ENCODE measurements around the gene CYTH2. TPM values are rescaled to one million over a fixed set of nuclear protein-coding genes. Genes with fewer than 3 reads are reported as not detected.

CYTH2 gene
- total RNA-seq, 1 donor from 2014 or later = 43.1 TPM

- DNase-seq (ENCODE audit: low read depth in 2 of 2) = no peak
Measured at GRCh38 chr19:48452289-48453190, 16.6 kb upstream of the CYTH2 start.

GRCh38 chr19:48454150-48454730 is 14.9 kb upstream of the CYTH2 start:
- DNase-seq (ENCODE audit: low read depth in 2 of 2) = no peak

GRCh38 chr19:48455171-48455907 is 13.8 kb upstream of the CYTH2 start, which contains the start of gene KCNJ14:
KCNJ14 (plus strand) TSS chr19:48455574; CDS start chr19:48461725, 6,151 bp downstream.
- no peak for DNase-seq (ENCODE audit: low read depth in 2 of 2)

DNA sequence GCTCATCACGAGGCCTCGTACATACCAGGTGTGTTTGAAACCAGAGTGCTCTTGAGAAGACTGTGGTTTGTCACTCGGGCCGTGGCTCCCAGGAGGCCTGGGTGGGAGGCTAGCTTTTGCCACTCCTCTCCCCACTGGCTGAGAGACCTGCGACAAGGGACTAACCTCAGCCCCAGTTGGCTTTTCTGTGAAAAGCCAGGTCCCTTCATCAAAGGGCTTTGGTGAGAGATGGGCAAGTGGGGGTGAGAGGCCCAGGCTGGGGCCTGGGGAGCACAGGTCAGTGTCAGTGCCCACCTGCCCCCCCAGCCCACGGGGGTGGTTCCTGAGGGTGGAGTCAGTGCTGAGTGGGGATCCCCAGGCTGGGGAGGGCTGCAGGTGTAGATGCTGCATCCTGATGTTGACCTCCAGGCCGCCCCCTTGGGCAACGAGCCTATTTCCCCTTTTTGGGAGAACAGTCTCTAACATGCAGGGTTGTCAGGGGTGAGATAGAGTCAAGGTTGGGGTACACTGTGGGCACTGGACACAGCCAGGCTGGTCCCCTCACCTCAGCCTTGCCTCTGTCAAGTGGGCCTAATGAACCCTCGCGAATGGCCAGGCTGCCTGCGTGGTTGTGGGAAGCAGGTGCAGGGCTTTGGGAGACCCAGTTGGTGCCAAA is 13.1 kb upstream of the CYTH2 start:
- no peak for DNase-seq (ENCODE audit: low read depth in 2 of 2)

GRCh38 chr19:48456864-48457263 is 12.3 kb upstream of the CYTH2 start:
- DNase-seq (ENCODE audit: low read depth in 2 of 2) = no peak

GRCh38 chr19:48458016-48458415 is 11.2 kb upstream of the CYTH2 start:
- DNase-seq (ENCODE audit: low read depth in 2 of 2) = no peak

- no peak for DNase-seq (ENCODE audit: low read depth in 2 of 2)
Measured at GRCh38 chr19:48461651-48461981, 7.6 kb upstream of the CYTH2 start.

GRCh38 chr19:48461982-48462655 is 7.0 kb upstream of the CYTH2 start:
- DNase-seq (ENCODE audit: low read depth in 2 of 2) = peak in 1 of 2 donors; percentile 35

DNA sequence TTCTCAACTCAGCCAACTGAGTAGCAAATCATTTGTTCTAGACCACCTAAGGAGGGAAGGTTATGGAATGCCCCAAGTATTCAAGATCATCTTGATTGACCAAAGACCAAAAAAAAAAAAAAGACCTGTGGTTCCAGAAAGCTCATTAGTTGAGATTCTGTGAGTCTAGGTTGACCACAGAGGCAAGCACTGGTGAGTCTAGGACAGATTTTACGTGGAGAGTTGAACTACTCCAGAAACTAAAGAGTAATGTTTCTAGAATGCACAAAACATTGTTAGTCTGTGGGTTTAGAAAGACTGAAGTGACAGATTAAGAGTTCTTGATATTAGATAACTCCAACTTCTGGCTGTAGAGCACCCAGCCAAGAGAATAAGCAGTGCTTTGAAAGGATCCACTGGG is 4.0 kb upstream of the CYTH2 start:
- DNase-seq (ENCODE audit: low read depth in 2 of 2) = no peak

GRCh38 chr19:48466561-48467325 is 2.4 kb upstream of the CYTH2 start:
- DNase-seq (ENCODE audit: low read depth in 2 of 2) = peak in 1 of 2 donors; percentile 56

- DNase-seq (ENCODE audit: low read depth in 2 of 2) = peak; percentile 100
Measured at GRCh38 chr19:48468772-48469288, 339 bp upstream of the CYTH2 start.

- DNase-seq (ENCODE audit: low read depth in 2 of 2) = peak in 1 of 2 donors; percentile 17
Measured at GRCh38 chr19:48469934-48470680, 938 bp downstream of the CYTH2 start.

GRCh38 chr19:48470856-48471255 is 1.7 kb downstream of the CYTH2 start:
- no peak for DNase-seq (ENCODE audit: low read depth in 2 of 2)

- DNase-seq (ENCODE audit: low read depth in 2 of 2) = no peak
Measured at GRCh38 chr19:48471836-48472235, 2.7 kb downstream of the CYTH2 start.

- DNase-seq (ENCODE audit: low read depth in 2 of 2) = no peak
Measured at GRCh38 chr19:48473161-48473966, 4.2 kb downstream of the CYTH2 start.

DNA sequence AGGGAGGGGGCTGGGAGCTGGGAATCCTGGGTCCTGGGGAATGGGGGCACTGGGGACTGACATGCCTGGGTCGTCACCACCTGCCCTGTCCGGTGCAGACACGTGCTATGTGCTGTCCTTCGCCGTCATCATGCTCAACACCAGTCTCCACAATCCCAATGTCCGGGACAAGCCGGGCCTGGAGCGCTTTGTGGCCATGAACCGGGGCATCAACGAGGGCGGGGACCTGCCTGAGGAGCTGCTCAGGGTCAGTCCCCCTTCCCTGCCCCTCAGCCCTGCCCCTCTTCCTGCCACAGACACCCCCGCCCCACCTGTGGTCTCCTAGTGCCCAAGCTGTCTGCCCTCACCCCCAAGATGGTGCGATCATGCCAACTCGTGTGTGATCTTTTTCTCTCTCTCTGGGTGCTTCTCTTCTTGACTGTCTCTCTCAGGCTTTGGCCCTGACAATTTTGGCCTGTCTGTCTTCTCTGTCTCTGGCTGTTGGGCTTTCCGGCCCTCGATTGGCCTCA is 5.0 kb downstream of the CYTH2 start:
- no peak for DNase-seq (ENCODE audit: low read depth in 2 of 2)

- DNase-seq (ENCODE audit: low read depth in 2 of 2) = no peak
Measured at GRCh38 chr19:48475369-48476068, 6.3 kb downstream of the CYTH2 start.

- DNase-seq (ENCODE audit: low read depth in 2 of 2) = no peak
Measured at GRCh38 chr19:48476176-48476575, 7.0 kb downstream of the CYTH2 start.
